ENCODE data around the gene MRTO4. TPM values are rescaled to one million over a fixed set of nuclear protein-coding genes. Genes with fewer than 3 reads are reported as not detected.
"Not testable (repeated sequence)": the region's sequence is repeated elsewhere in the genome, so short reads cannot be mapped to it uniquely, and the experiment has no call there.

MRTO4 gene
- total RNA-seq, 1 experiment from 2014 or later, result 145 TPM

- POLR2A ChIA-PET (ENCODE audit: low non-redundant PET), result no interaction called here
- DNase-seq (ENCODE audit: low spot score), result no peak
- BruUV-seq (replicated peaks), result no TSS peak
- no peak overlapping the region for H3K27ac ChIP-seq (ENCODE audit: low read depth, low read length, poor library complexity, severe bottlenecking)
- intact Hi-C loops (cut with micrococcal nuclease; ENCODE audit: unreplicated experiment), result no loop called here
- H3K9me3 ChIP-seq (ENCODE audit: low read depth, low read length, poor library complexity, severe bottlenecking), result no peaks in the 10 kb centered on the region
- H3K27me3 ChIP-seq (replicated peaks; ENCODE audit: insufficient read depth, low read depth, low read length, poor library complexity), result no peaks in the 10 kb centered on the region
- TF ChIP-seq EZH2 (IDR thresholded peaks at IDR 0.05; ENCODE audit: borderline replicate concordance, low read depth, low read length, poor library complexity, severe bottlenecking), result no peak
- TF ChIP-seq CTCF (conservative IDR thresholded peaks at IDR 0.05; ENCODE audit: low read depth, low read length), result no peak
- CTCF ChIA-PET, result interaction anchor here (0.5 kb wide), 1 partner anchor 9 kb away, joined by 4 read pairs; no protein-coding TSS in a partner anchor
- peaks cover 44% of the 10 kb centered on the region for H3K36me3 ChIP-seq (ENCODE audit: insufficient read depth, low read length, poor library complexity, severe bottlenecking)
- peak overlapping the region; percentile 19 for H3K4me3 ChIP-seq (ENCODE audit: low read depth, low read length, poor library complexity, severe bottlenecking)
- H3K4me1 ChIP-seq (ENCODE audit: insufficient read depth, low read length, poor library complexity, severe bottlenecking), result peaks cover 15% of the 10 kb centered on the region
Observed at GRCh38 chr1:19212167-19212566, 39.4 kb upstream of the MRTO4 start.

- H3K27ac ChIP-seq (ENCODE audit: low read depth, low read length, poor library complexity, severe bottlenecking), result no peak overlapping the region
- intact Hi-C loops (cut with micrococcal nuclease; ENCODE audit: unreplicated experiment), result no loop called here
- H3K9me3 ChIP-seq (ENCODE audit: low read depth, low read length, poor library complexity, severe bottlenecking), result no peaks in the 10 kb centered on the region
- no peaks in the 10 kb centered on the region for H3K27me3 ChIP-seq (replicated peaks; ENCODE audit: insufficient read depth, low read depth, low read length, poor library complexity)
- no TSS peak for BruUV-seq (replicated peaks)
- peaks cover 55% of the 10 kb centered on the region for H3K36me3 ChIP-seq (ENCODE audit: insufficient read depth, low read length, poor library complexity, severe bottlenecking)
- no peak for DNase-seq (ENCODE audit: low spot score)
- TF ChIP-seq CTCF (conservative IDR thresholded peaks at IDR 0.05; ENCODE audit: low read depth, low read length), result no peak
- no peak for TF ChIP-seq EZH2 (IDR thresholded peaks at IDR 0.05; ENCODE audit: borderline replicate concordance, low read depth, low read length, poor library complexity, severe bottlenecking)
- CTCF ChIA-PET, result no interaction called here
- H3K4me3 ChIP-seq (ENCODE audit: low read depth, low read length, poor library complexity, severe bottlenecking), result no peak overlapping the region
- POLR2A ChIA-PET (ENCODE audit: low non-redundant PET), result no interaction called here
- peaks cover 15% of the 10 kb centered on the region for H3K4me1 ChIP-seq (ENCODE audit: insufficient read depth, low read length, poor library complexity, severe bottlenecking)
Observed at GRCh38 chr1:19213580-19213979, 38.0 kb upstream of the MRTO4 start.

- H3K9me3 ChIP-seq (ENCODE audit: low read depth, low read length, poor library complexity, severe bottlenecking); H3K4me3 ChIP-seq (ENCODE audit: low read depth, low read length, poor library complexity, severe bottlenecking); BruUV-seq (replicated peaks); H3K27ac ChIP-seq (ENCODE audit: low read depth, low read length, poor library complexity, severe bottlenecking); H3K27me3 ChIP-seq (replicated peaks; ENCODE audit: insufficient read depth, low read depth, low read length, poor library complexity); DNase-seq (ENCODE audit: low spot score); intact Hi-C loops (cut with micrococcal nuclease; ENCODE audit: unreplicated experiment); CTCF ChIA-PET: not testable (repeated sequence)
- peaks cover 15% of the 10 kb centered on the region for H3K4me1 ChIP-seq (ENCODE audit: insufficient read depth, low read length, poor library complexity, severe bottlenecking)
- POLR2A ChIA-PET (ENCODE audit: low non-redundant PET), result interaction anchor here (0.6 kb wide), 1 partner anchor 263 kb away, joined by 19 read pairs; no protein-coding TSS in a partner anchor
- peaks cover 84% of the 10 kb centered on the region for H3K36me3 ChIP-seq (ENCODE audit: insufficient read depth, low read length, poor library complexity, severe bottlenecking)
Observed at GRCh38 chr1:19216585-19216984, 35.0 kb upstream of the MRTO4 start.

- Histone ChIP-seq H3K4me3 (ENCODE audit: low read depth, low read length, poor library complexity, severe bottlenecking) (no peak overlapping the region), H3K9me3 (ENCODE audit: low read depth, low read length, poor library complexity, severe bottlenecking) (no peaks in the 10 kb centered on the region), H3K27me3 (replicated peaks; ENCODE audit: insufficient read depth, low read depth, low read length, poor library complexity) (no peaks in the 10 kb centered on the region), H3K4me1 (ENCODE audit: insufficient read depth, low read length, poor library complexity, severe bottlenecking) (peaks cover 5% of the 10 kb centered on the region), H3K36me3 (ENCODE audit: insufficient read depth, low read length, poor library complexity, severe bottlenecking) (peaks cover 91% of the 10 kb centered on the region), H3K27ac (ENCODE audit: low read depth, low read length, poor library complexity, severe bottlenecking) (peak overlapping the region; percentile 44)
- DNase-seq (ENCODE audit: low spot score), result no peak
- intact Hi-C loops (cut with micrococcal nuclease; ENCODE audit: unreplicated experiment), result no loop called here
- CTCF ChIA-PET, result no interaction called here
- POLR2A ChIA-PET (ENCODE audit: low non-redundant PET), result interaction anchor here (0.5 kb wide), 1 partner anchor 31 kb away, joined by 5 read pairs; no protein-coding TSS in a partner anchor
- TF ChIP-seq CTCF (conservative IDR thresholded peaks at IDR 0.05; ENCODE audit: low read depth, low read length) (no peak), EZH2 (IDR thresholded peaks at IDR 0.05; ENCODE audit: borderline replicate concordance, low read depth, low read length, poor library complexity, severe bottlenecking) (no peak)
- no TSS peak for BruUV-seq (replicated peaks)
Observed at GRCh38 chr1:19219451-19219850, 32.2 kb upstream of the MRTO4 start.
